Gastroesophageal sphincter (tissue), 3 donors: ENCODE results near the gene ZBTB20.

Experiments
- POLR2A ChIP-seq, 2 donors: fragments of 450-650 bp; IDR thresholded peaks; one replicate each; pipeline ENCODE4 v1.6.1; 2017; ENCODE audit warnings: antibody characterized with exemption in 2 of 2, mild to moderate bottlenecking in 2 of 2, moderate library complexity in 1 of 2
- POLR2AphosphoS5 ChIP-seq: sonication (generic); formaldehyde crosslinking; IDR thresholded peaks from one replicate; pipeline ENCODE4 v1.6.1; 2017; ENCODE audit warnings: antibody characterized with exemption
- TF ChIP-seq, protein P1 (sequence below), 4 experiments: fragments of 200-600 bp in 2 of 4; fragments of 450-650 bp in 2 of 4; sonication (generic) in 1 of 4; IDR thresholded peaks; one replicate each; pipeline ENCODE4 v1.5.1; 2017 to 2019; ENCODE audit warnings: antibody characterized with exemption in 4 of 4, mild to moderate bottlenecking in 2 of 4, moderate library complexity in 2 of 4

DNA sequence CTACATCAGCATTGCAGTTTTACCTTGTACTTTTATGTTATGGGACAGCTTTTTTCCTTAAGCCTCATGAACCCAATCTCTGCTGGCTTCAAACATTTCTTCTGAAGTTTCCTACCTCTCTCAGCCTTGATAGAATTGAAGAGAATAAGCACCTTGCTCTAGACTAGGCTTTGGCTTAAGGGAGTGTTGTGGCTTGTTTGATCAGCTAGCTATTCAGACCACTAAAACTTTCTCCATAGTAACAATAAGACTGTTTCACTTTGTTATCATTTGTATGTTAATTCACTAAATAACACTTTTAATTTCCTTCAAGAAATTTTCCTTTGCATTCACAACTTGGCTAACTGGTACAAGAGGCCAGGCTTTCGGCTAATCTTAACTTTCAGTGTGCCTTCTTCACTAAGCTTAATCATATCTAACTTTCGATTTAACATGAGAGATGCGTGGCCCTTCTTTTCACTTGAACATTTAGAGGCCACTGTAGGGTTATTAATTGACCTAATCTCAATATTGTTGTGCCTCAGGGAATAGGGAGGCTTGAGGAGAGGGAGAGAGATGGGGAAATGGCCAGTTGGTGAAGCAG is 861.3 kb downstream of the ZBTB20 start:
- TF ChIP-seq, protein P1, sequence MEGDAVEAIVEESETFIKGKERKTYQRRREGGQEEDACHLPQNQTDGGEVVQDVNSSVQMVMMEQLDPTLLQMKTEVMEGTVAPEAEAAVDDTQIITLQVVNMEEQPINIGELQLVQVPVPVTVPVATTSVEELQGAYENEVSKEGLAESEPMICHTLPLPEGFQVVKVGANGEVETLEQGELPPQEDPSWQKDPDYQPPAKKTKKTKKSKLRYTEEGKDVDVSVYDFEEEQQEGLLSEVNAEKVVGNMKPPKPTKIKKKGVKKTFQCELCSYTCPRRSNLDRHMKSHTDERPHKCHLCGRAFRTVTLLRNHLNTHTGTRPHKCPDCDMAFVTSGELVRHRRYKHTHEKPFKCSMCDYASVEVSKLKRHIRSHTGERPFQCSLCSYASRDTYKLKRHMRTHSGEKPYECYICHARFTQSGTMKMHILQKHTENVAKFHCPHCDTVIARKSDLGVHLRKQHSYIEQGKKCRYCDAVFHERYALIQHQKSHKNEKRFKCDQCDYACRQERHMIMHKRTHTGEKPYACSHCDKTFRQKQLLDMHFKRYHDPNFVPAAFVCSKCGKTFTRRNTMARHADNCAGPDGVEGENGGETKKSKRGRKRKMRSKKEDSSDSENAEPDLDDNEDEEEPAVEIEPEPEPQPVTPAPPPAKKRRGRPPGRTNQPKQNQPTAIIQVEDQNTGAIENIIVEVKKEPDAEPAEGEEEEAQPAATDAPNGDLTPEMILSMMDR (IDR thresholded peaks at IDR 0.05): no peak
- TF ChIP-seq POLR2A (IDR thresholded peaks at IDR 0.05) (no peak), POLR2AphosphoS5 (no peak)
